Vagina (tissue), 2 donors: ENCODE data around the gene BCLAF1.

Experiments
- POLR2A ChIP-seq, 2 donors: fragments of 450-650 bp; IDR thresholded peaks; one replicate each; pipeline ENCODE4 v1.6.1; 2017; ENCODE audit warnings: antibody characterized with exemption in 2 of 2, mild to moderate bottlenecking in 2 of 2, moderate library complexity in 2 of 2
- POLR2AphosphoS5 ChIP-seq, 2 donors: sonication (generic); formaldehyde crosslinking; IDR thresholded peaks; one replicate each; pipeline ENCODE4 v1.9.0; 2017; ENCODE audit warnings: antibody characterized with exemption in 2 of 2, mild to moderate bottlenecking in 2 of 2, low read depth in 1 of 2; ENCODE audit not compliant: insufficient read depth in 1 of 2
- TF ChIP-seq, protein P1 (sequence below), 3 experiments: fragments of 450-650 bp in 2 of 3; fragments of 200-600 bp in 1 of 3; sonication (generic) in 1 of 3; IDR thresholded peaks; one replicate each; pipeline ENCODE4 v1.5.1; 2017 to 2019; ENCODE audit warnings: antibody characterized with exemption in 3 of 3, mild to moderate bottlenecking in 2 of 3, moderate library complexity in 2 of 3

GRCh38 chr6:136324686-136325380, 35.2 kb upstream of the BCLAF1 start:
- TF ChIP-seq, protein P1, sequence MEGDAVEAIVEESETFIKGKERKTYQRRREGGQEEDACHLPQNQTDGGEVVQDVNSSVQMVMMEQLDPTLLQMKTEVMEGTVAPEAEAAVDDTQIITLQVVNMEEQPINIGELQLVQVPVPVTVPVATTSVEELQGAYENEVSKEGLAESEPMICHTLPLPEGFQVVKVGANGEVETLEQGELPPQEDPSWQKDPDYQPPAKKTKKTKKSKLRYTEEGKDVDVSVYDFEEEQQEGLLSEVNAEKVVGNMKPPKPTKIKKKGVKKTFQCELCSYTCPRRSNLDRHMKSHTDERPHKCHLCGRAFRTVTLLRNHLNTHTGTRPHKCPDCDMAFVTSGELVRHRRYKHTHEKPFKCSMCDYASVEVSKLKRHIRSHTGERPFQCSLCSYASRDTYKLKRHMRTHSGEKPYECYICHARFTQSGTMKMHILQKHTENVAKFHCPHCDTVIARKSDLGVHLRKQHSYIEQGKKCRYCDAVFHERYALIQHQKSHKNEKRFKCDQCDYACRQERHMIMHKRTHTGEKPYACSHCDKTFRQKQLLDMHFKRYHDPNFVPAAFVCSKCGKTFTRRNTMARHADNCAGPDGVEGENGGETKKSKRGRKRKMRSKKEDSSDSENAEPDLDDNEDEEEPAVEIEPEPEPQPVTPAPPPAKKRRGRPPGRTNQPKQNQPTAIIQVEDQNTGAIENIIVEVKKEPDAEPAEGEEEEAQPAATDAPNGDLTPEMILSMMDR (IDR thresholded peaks at IDR 0.05): no peak
- TF ChIP-seq POLR2A (IDR thresholded peaks at IDR 0.05): no peak
- TF ChIP-seq POLR2AphosphoS5 (IDR thresholded peaks at IDR 0.05; ENCODE audit: insufficient read depth in 1 of 2, low read depth in 1 of 2): no peak
